Measurements from ENCODE around the gene OR2J3. TPM values are rescaled to one million over a fixed set of nuclear protein-coding genes. Genes with fewer than 3 reads are reported as not detected.
"Not testable (repeated sequence)": the region's sequence is repeated elsewhere in the genome, so short reads cannot be mapped to it uniquely, and the experiment has no call there.

OR2J3 gene
- total RNA-seq, 1 donor from 2014 or later: not detected

- DNase-seq (ENCODE audit: low read depth): no peak
- Histone ChIP-seq H3K4me3 (ENCODE audit: low read depth, low read length) (no peak overlapping the region), H3K36me3 (ENCODE audit: control insufficient read depth, insufficient read depth, low read length) (no peaks in the 10 kb centered on the region), H3K27me3 (ENCODE audit: control insufficient read depth, insufficient read depth, low read length) (no peaks in the 10 kb centered on the region)
- TF ChIP-seq, protein P1, sequence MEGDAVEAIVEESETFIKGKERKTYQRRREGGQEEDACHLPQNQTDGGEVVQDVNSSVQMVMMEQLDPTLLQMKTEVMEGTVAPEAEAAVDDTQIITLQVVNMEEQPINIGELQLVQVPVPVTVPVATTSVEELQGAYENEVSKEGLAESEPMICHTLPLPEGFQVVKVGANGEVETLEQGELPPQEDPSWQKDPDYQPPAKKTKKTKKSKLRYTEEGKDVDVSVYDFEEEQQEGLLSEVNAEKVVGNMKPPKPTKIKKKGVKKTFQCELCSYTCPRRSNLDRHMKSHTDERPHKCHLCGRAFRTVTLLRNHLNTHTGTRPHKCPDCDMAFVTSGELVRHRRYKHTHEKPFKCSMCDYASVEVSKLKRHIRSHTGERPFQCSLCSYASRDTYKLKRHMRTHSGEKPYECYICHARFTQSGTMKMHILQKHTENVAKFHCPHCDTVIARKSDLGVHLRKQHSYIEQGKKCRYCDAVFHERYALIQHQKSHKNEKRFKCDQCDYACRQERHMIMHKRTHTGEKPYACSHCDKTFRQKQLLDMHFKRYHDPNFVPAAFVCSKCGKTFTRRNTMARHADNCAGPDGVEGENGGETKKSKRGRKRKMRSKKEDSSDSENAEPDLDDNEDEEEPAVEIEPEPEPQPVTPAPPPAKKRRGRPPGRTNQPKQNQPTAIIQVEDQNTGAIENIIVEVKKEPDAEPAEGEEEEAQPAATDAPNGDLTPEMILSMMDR (IDR thresholded peaks at IDR 0.05; ENCODE audit: insufficient read depth, low read length, poor library complexity, severe bottlenecking): no peak
These were observed 38.3 kb downstream of the OR2J3 start for GRCh38 chr6:29146179-29146578.

DNA sequence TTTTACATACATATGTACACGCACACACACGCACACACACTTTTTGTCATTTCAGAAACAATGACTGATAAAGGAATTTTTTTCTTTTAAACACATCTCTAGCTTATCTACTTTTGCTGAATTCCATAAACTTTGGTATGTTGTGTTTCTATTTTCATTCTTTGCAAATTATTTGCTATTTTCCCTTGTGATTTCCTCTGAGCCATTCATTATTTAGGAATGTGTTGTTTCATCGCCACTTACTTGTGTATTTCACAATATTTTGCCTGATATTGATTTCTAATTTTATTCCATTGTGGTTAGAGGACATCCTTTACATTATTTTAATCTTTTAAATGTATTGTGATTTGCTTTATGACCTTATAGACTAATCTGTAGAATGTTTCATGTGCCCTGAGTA, 39.2 kb downstream of the OR2J3 start:
- Histone ChIP-seq H3K27me3 (ENCODE audit: control insufficient read depth, insufficient read depth, low read length) (no peaks in the 10 kb centered on the region), H3K36me3 (ENCODE audit: control insufficient read depth, insufficient read depth, low read length) (no peaks in the 10 kb centered on the region), H3K4me3 (ENCODE audit: low read depth, low read length) (no peak overlapping the region)
- TF ChIP-seq, protein P1 (IDR thresholded peaks at IDR 0.05; ENCODE audit: insufficient read depth, low read length, poor library complexity, severe bottlenecking): no peak
- no peak for DNase-seq (ENCODE audit: low read depth)

- not testable (repeated sequence) for H3K36me3 ChIP-seq (ENCODE audit: control insufficient read depth, insufficient read depth, low read length); H3K4me3 ChIP-seq (ENCODE audit: low read depth, low read length); H3K27me3 ChIP-seq (ENCODE audit: control insufficient read depth, insufficient read depth, low read length); DNase-seq (ENCODE audit: low read depth)
These were observed 41.6 kb downstream of the OR2J3 start for GRCh38 chr6:29149444-29149843.

DNA sequence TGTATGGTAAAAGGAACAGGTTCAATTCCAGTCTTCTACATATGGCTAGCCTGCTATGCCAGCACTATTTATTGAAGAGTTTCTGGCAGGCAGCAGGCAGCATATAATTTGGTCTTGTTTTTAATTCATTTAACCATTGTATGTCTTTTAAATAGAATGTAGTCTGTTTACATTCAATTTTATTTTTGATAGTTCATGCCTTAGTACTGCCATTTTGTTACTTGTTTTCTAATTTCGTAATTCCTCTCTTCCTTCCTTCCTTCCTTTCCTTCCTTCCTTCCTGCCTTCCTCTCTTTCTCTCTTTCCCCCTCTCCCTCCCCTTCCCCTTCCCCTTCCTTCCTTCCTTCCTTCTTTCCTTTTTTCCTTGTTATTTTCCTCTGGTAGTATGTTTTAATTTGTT, 45.2 kb downstream of the OR2J3 start:
- no peak overlapping the region for H3K4me3 ChIP-seq (ENCODE audit: low read depth, low read length)

DNA sequence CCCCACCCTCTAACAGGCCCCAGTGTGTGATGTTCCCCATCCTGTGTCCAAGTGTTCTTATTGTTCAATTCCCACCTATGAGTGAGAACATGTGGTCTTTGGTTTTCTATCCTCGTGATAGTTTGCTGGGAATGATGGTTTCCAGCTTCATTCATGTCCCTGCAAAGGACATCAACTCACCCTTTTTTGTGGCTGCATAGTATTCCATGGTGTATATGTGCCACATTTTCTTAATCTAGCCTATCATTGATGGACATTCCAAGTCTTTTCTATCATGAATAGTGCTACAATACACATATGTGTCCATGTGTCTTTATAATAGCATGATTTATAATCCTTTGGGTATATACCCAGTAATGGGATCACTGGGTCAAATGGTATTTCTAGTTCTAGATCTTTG, 47.3 kb downstream of the OR2J3 start:
- H3K27me3 ChIP-seq (ENCODE audit: control insufficient read depth, insufficient read depth, low read length); H3K36me3 ChIP-seq (ENCODE audit: control insufficient read depth, insufficient read depth, low read length); DNase-seq (ENCODE audit: low read depth); H3K4me3 ChIP-seq (ENCODE audit: low read depth, low read length): not testable (repeated sequence)

More for the DNA sequence above, 45.2 kb downstream of the OR2J3 start:
- no peak for DNase-seq (ENCODE audit: low read depth)
- Histone ChIP-seq H3K36me3 (ENCODE audit: control insufficient read depth, insufficient read depth, low read length) (no peaks in the 10 kb centered on the region), H3K27me3 (ENCODE audit: control insufficient read depth, insufficient read depth, low read length) (no peaks in the 10 kb centered on the region)
- TF ChIP-seq, protein P1 (IDR thresholded peaks at IDR 0.05; ENCODE audit: insufficient read depth, low read length, poor library complexity, severe bottlenecking): no peak

GRCh38 chr6:29159922-29160321, 52.1 kb downstream of the OR2J3 start:
- not testable (repeated sequence) for DNase-seq (ENCODE audit: low read depth); H3K4me3 ChIP-seq (ENCODE audit: low read depth, low read length); H3K36me3 ChIP-seq (ENCODE audit: control insufficient read depth, insufficient read depth, low read length); H3K27me3 ChIP-seq (ENCODE audit: control insufficient read depth, insufficient read depth, low read length)

Other genes with a start within 250 kb of the OR2J3 start
- 101 and 119 TPM in 2 replicates for gene TRIM27, start 184.1 kb upstream of the OR2J3 start, total RNA-seq
- gene ZNF311, start 102.7 kb upstream of the OR2J3 start, total RNA-seq: 2.6 and 2.7 TPM in 2 replicates
- not detected in 2 replicates for gene OR2W1, start 62.9 kb upstream of the OR2J3 start, total RNA-seq
- not detected in 2 replicates for gene OR2B3, start 20.7 kb upstream of the OR2J3 start, total RNA-seq
- gene OR2J1, start 8.6 kb upstream of the OR2J3 start, total RNA-seq: not detected in 2 replicates
- not detected in 2 replicates for gene OR2J2, start 62.8 kb downstream of the OR2J3 start, total RNA-seq
- not detected in 2 replicates for gene OR14J1, start 193.6 kb downstream of the OR2J3 start, total RNA-seq

Measured in kidney epithelial cell (primary cell).